ENCODE measurements around the gene TSPAN12. TPM values are rescaled to one million over a fixed set of nuclear protein-coding genes. Genes with fewer than 3 reads are reported as not detected.

TSPAN12 gene
- total RNA-seq, 1 experiment from 2014 or later = 7.4 TPM

GRCh38 chr7:120774481-120774880, 83.5 kb downstream of the TSPAN12 start (continued):
- no peak for TF ChIP-seq CTCF (IDR thresholded peaks at IDR 0.05 in 2 of 3, conservative IDR thresholded peaks at IDR 0.05 in 1 of 3; ENCODE audit: borderline replicate concordance in 1 of 3, insufficient read depth in 1 of 3, low read depth in 2 of 3, low read length in 2 of 3)
- no peak for TF ChIP-seq SRF (IDR thresholded peaks at IDR 0.05; ENCODE audit: low read depth)
- TF ChIP-seq FOSL1 (IDR thresholded peaks at IDR 0.05; ENCODE audit: low read depth) = no peak
- TF ChIP-seq CBX3 (IDR thresholded peaks at IDR 0.05; ENCODE audit: low read depth) = no peak

GRCh38 chr7:120770206-120770605, 87.7 kb downstream of the TSPAN12 start:
- Histone ChIP-seq H3K9ac (ENCODE audit: low read length) (no peak overlapping the region), H3K36me3 (ENCODE audit: control insufficient read depth in 1 of 2, insufficient read depth in 2 of 2, low read length in 2 of 2) (no peaks in the 10 kb centered on the region), H3K9me2 (ENCODE audit: insufficient read depth) (no peaks in the 10 kb centered on the region), H3K4me1 (ENCODE audit: control insufficient read depth in 1 of 2, insufficient read depth in 2 of 2, low read length in 2 of 2) (no peaks in the 10 kb centered on the region), H3K4me2 (ENCODE audit: low read length) (no peak overlapping the region), H3K9me3 (ENCODE audit: control insufficient read depth in 1 of 2, insufficient read depth in 1 of 2, low read depth in 1 of 2, low read length in 2 of 2) (no peaks in the 10 kb centered on the region), H2AFZ (ENCODE audit: low read depth, low read length, poor library complexity, severe bottlenecking) (no peak overlapping the region), H3K27me3 (ENCODE audit: insufficient read depth, low read length) (no peaks in the 10 kb centered on the region), H3K27ac (ENCODE audit: low read depth, low read length) (no peak overlapping the region), H3K4me3 (replicated peaks in 1 of 2; ENCODE audit: low read depth in 1 of 2, low read length in 2 of 2) (no peak overlapping the region), H3K79me2 (ENCODE audit: insufficient read depth, low read length) (no peaks in the 10 kb centered on the region), H4K20me1 (ENCODE audit: insufficient read depth) (no peaks in the 10 kb centered on the region)
- intact Hi-C loops (cut with micrococcal nuclease) = no loop called here
- POLR2A ChIA-PET = no interaction called here
- TF ChIP-seq EGR1 (IDR thresholded peaks at IDR 0.05; ENCODE audit: low read depth) (no peak), FOSL1 (IDR thresholded peaks at IDR 0.05; ENCODE audit: low read depth) (no peak), TCF7L2 (IDR thresholded peaks at IDR 0.05; ENCODE audit: borderline replicate concordance, extremely low read depth, insufficient read depth, insufficient read length) (no peak), ELF1 (IDR thresholded peaks at IDR 0.05; ENCODE audit: borderline replicate concordance, low read depth) (no peak), RAD21 (IDR thresholded peaks at IDR 0.05; ENCODE audit: low read depth) (no peak), JUND (IDR thresholded peaks at IDR 0.05) (no peak), SP1 (IDR thresholded peaks at IDR 0.05; ENCODE audit: low read depth) (no peak), CTCF (IDR thresholded peaks at IDR 0.05 in 2 of 3, conservative IDR thresholded peaks at IDR 0.05 in 1 of 3; ENCODE audit: borderline replicate concordance in 1 of 3, insufficient read depth in 1 of 3, low read depth in 2 of 3, low read length in 2 of 3) (no peak), ZNF274 (IDR thresholded peaks at IDR 0.05; ENCODE audit: low read depth, low read length) (no peak), EZH2 (IDR thresholded peaks at IDR 0.05) (no peak), ZFX (IDR thresholded peaks at IDR 0.05) (no peak), ATF3 (IDR thresholded peaks at IDR 0.05) (no peak), POLR2AphosphoS5 (IDR thresholded peaks at IDR 0.05; ENCODE audit: low read depth, low read length) (no peak), EZH2phosphoT487 (IDR thresholded peaks at IDR 0.05; ENCODE audit: borderline replicate concordance) (no peak)
- TF ChIP-seq, protein P1, sequence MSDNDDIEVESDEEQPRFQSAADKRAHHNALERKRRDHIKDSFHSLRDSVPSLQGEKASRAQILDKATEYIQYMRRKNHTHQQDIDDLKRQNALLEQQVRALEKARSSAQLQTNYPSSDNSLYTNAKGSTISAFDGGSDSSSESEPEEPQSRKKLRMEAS (IDR thresholded peaks at IDR 0.05) = no peak
- RAD21 ChIA-PET (ENCODE audit: low non-redundant PET in 1 of 2, low total read pairs in 2 of 2, uncharacterized antibody in 2 of 2, unreplicated experiment in 2 of 2) = no interaction called here
- DNase-seq (ENCODE audit: low read depth, low spot score) (no peak), ATAC-seq (no peak)
- no TSS peak for BruUV-seq (replicated peaks)
- CTCF ChIA-PET = no interaction called here
